Colon (tissue), 2 donors: ENCODE measurements around the gene MINDY4.

ENCODE experiments used
- FAIRE-seq: peaks from 2 replicates; lab custom pipeline; 2012; peaks lifted over from hg19 to GRCh38; lab: Jason Lieb, UNC
- donor health status: control.
- donor health status: control.

MINDY4 gene

DNA sequence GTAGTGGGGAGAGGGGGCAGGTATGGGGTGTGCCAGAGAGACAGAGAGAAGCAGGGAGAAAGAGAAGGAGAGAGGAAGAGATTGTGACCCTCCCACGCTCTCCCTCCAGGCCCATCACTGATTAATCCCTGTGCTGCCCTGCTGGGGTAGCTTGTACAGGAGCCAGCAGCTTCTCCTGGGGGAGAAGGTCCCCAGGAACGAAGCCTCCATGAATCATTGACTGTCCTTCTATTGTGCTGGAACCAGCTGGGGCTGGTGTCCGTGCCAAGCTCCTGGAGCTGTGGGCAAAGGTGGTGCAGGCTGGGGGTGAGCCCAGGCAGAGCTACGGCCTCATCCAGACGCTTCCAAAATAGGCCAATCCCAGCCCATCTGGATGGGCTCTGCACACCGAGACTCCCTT lies 161.3 kb downstream of the MINDY4 start:
- FAIRE-seq: no peak

DNA sequence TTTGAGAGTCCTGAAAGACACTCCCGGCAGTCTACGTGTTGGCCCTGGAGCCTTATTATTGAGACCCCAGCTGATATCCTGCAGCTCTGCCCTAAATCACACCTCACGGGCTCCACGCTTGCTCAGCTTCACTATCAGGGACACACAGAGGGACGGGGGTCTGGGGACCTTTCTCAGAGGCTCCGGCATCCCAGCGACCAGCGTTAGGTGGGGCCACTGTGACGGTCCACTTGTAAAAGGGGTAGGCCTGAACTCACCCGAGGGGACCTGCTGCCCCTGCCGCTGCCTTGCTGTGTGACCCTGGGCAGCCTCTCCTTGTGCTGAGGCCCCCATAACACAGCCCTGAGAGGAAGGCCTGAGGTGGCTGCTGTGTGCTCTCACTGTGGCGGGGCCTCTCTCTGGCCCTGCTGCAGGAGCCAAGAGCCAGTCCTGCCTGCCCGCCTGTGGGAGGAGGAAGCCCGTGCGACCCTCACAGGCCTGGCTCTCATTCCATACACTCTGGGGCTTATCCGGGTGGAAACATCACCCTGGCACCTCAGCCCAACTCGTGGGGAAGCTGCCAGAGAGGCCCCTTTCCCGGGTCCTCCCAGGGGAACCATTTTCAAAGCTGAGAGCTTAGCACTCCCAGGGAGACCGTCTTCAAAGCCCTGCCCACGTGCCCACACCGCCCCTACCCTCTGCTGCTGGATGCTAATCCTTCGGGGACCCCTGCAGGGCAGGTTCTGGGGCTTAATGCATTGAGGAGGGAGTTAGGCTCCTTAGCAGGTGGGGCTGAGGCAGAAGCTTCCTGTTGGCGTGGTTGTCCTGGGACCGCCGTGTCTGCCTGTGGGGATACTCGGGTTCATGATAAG lies 162.1 kb downstream of the MINDY4 start:
- no peak for FAIRE-seq

DNA sequence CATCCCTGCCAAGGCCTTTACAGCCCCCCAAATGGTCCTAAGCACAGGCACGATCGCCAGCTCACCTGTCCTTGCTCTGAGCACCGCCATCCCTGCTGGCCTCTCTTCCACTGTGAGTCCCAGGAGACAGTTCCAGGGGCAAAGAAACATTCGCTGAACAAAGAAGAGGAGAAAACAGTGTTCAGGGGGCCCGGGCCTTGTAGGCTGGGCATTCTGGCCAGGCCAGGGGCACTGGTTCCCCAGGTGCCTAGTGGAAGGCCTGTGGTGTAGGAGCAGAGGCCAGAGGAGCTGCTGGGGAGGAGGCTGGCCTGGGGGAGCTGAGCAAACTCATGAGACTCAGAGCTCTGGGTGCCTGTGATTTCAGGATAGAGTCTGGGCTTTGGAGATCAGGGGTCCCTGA lies 163.0 kb downstream of the MINDY4 start:
- FAIRE-seq: no peak

DNA sequence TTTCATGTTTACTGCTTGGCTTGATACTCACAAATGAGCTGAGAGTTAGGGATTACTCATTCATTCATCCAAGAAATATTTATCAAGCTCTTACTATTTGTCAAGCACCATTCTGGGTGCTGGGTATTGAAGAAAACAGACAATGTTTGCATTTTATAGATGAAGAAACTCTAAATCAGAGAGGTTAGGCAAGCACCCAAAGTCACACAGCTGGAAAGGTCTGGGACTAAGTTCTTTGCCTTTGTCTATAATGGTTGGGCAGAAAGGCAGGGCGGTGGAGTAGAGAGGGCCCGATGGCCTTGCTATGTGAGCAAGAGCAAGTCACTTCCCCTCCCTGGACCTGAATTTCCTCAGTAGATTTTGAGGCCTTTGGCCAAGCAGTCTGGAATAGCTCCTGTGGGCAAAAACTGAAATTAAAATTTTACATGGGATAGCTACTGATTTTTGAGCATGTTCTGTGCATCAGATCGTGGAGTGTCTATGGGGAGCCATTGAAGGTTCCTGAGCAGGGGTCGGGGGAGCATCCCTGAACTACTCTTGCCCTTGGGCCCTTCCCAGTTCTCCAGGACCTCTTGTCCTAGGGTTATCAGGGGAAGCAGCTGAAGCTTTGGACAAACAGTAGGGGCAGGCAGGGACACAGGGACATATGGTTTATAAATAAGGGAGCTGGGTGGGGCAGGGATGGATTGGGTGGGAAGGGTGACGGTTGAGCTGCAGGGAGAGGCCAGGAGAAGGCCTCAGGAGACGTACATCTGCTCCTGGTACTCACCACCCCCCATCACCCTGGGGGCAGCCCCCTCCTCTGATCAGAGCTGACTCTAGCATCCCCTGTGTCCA lies 163.7 kb downstream of the MINDY4 start:
- FAIRE-seq: no peak

DNA sequence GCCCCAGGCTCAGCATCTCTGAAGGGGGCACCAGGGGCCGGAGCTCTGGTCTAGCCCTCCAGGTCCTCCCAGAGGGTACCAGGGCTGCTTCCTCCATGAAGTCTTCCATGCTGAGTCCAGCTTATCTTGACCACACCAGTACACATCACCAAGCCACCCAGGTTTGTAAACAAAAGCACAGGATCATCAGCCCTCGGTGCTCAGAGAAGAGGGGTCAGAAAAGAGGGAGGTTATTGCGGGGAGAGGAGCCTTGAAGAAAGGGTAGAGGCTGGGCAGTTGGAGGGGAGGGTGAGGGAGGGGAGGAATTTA lies 164.3 kb downstream of the MINDY4 start:
- no peak for FAIRE-seq

DNA sequence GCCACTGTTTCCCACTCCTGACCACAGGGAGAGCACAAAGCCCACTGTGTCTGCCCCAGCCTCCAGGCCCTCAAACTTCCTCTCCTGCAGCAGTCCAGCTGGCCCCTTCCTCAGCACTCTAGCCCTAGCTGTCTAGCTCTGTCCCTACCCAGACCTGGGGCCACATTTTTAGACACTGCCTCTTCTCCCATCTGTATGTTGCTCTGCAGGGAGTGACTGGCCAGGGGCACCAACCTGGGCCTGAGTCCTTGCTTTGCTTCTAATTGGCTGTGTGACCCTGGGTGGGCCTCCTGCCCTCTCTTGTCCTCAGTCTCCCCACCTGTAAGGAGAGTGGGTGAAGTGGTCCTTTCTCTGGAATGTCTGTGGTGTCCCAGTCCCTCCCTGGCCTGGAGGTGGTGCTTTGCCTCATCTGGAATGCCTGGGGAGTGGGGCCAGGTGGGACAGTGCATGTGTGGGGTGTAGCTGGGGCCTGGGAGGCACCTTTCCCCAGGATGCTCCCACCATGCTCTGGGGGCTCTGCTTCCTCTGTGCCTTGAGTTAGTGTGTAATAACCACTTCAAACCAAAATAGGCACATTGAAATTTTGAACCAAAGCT lies 165.5 kb downstream of the MINDY4 start:
- no peak for FAIRE-seq

DNA sequence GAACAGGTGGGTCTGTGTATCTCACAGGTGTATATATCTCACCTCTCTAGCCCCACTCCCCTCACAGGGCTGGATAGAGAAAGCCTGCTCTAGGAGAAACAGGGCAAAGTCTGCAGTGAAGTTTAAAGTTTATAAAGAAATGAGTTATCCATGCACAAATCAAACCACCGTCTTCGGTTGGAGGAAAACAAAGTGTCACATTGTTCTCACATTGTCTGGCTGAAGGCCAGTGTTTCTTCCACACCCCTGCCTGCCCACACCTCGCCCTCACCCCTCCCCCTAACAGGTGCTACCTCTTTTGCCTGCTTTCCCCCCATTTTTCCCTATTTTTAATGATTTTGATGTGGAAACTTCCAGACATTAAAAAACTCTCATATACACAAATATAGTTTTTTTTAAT lies 166.2 kb downstream of the MINDY4 start:
- no peak for FAIRE-seq

DNA sequence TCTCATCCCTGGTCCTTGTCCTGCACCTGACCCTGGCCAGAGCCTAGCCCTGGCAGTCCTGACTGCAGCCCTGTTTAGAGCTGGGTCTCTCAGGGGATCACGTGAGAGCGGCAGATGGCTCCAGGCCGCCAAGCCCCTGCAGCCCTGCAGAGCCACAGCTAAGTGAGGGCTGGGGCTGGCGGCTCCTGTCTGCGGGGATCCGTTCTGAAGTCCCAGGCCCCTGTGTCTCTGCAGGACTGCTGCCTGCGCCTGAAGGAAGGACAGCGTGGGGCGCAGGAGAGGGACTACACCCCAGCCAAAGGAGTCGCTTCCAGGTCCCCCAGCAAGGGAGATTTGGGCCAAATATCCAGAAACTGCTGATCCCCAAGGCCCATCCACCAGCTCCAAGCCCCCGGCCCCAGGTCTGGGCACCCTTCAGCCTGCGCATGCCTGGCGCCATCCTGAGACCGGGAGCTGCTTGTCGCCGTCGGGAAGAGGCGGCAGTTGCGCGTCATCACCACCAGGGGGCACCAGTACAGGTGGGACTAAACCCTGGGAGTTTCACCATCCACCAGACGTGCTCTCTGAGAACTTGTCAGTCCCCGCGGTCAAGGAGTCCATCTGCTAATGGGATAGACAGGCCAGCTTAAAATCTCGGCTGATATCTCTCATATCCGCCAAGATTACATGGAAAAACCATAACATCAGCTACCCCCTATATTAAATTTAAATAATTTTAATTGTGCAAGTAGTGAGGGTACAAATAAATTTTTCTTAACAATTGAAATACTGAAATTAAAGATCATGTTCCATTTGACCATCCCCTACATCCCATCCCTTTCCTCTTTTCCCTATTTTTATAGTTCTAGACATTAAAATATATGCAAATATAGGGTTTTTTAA lies 167.5 kb downstream of the MINDY4 start:
- FAIRE-seq: no peak

DNA sequence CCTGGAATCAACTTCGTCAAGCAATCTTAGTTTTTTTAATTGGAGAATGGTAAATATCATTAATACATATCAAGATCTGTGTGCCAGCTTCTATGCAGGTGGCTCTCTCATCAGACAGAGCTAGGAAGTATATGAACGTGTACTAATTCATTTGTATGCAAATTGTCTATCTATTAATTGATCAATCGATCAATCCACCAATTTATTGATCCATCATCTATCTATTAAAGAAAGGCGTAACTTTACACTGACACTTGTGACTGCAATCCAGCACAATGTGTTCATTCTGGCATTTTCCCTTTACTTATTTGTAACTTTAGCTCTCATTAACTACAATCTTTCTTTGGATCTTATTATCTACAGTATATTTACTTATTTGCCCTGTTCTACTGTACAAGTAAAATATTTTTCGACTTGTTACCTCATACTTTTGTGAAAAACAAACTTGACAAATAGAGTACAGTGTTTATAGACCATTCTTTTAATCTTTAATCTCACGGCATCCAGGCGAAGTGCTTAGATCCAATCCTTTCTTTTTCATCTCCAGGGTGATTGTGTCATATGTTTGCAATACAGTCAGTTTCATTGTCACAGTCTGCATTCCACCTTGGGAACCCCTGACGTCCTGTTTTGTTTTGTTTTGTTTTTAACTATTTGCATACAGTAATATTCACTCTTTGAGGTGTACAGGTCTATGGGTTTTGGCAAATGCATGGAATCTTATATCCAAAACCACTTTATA lies 170.5 kb downstream of the MINDY4 start:
- peak; percentile 10 for FAIRE-seq
